GM12878 (cell line): ENCODE measurements around the gene PRKCE. TPM values are rescaled to one million over a fixed set of nuclear protein-coding genes. Genes with fewer than 3 reads are reported as not detected.

Experiments
- ATAC-seq: fragments of 200-7000 bp; cut with Tn5 transposase; 3 replicates; pipeline ENCODE4 v1.9.1; 2020; ENCODE audit warnings: mild to moderate bottlenecking, moderate library complexity
- BruUV-seq: library from RNA; stranded (reverse); fragments of 400-500 nt; replicated peaks from 2 replicates; lab custom pipeline; 2021; lab: Mats Ljungman, UMichigan
- CTCF ChIA-PET: fragments of 300-600 bp; sonication (Branson Sonifier 250); formaldehyde crosslinking; extraction: SDS; loops from one replicate; lab custom pipeline; 2021; ENCODE audit warnings: inconsistent platforms; lab: Yijun Ruan, JAX
- POLR2A ChIA-PET: fragments of 350-600 bp; formaldehyde crosslinking; extraction: SDS; loops from one replicate; lab custom pipeline; 2021; ENCODE audit warnings: inconsistent platforms; lab: Charles Lee
- RAD21 ChIA-PET: fragments of 300-600 bp; sonication (Branson Sonifier 250); formaldehyde crosslinking; loops from one replicate; lab custom pipeline; 2023; ENCODE audit warnings: antibody characterized with exemption; ENCODE audit not compliant: unreplicated experiment; lab: Charles Lee
- SMC1A ChIA-PET: fragments of 300-600 bp; sonication (Branson Sonifier 250); formaldehyde crosslinking; loops from one replicate; lab custom pipeline; 2023; ENCODE audit not compliant: unreplicated experiment, uncharacterized antibody; lab: Charles Lee
- DNase-seq: peaks from one replicate; pipeline ENCODE4 v3.0.0-alpha.2; 2011; ENCODE audit warnings: low read depth, low spot score
- FAIRE-seq: peaks from 3 replicates; lab custom pipeline; 2011; peaks lifted over from hg19 to GRCh38; lab: Jason Lieb, UNC
- H2AFZ ChIP-seq: 2 replicates; pipeline ENCODE4 v1.6.0; 2011; ENCODE audit warnings: low read depth, low read length, control low read depth; ENCODE audit not compliant: control insufficient read depth
- H3K27ac ChIP-seq: 2 replicates; pipeline ENCODE4 v1.5.1; 2011; ENCODE audit warnings: control low read depth; ENCODE audit not compliant: control insufficient read depth, insufficient read depth
- H3K27me3 ChIP-seq, 2 experiments: replicated peaks in 1 of 2; 2 replicates each; pipeline versions ENCODE4 v1.6.0 to v1.6.1; 2011; ENCODE audit warnings: low read length in 1 of 2; ENCODE audit not compliant: control insufficient read depth in 2 of 2, insufficient read depth in 2 of 2
- H3K36me3 ChIP-seq, 2 experiments: 2 replicates each; pipeline ENCODE4 v1.5.1; 2011; ENCODE audit warnings: low read length in 1 of 2; ENCODE audit not compliant: control insufficient read depth in 2 of 2, insufficient read depth in 2 of 2
- H3K4me1 ChIP-seq: 2 replicates; pipeline ENCODE4 v1.6.1; 2011; ENCODE audit warnings: mild to moderate bottlenecking, low read length, moderate library complexity, mixed read lengths; ENCODE audit not compliant: control insufficient read depth, insufficient read depth
- H3K4me2 ChIP-seq: 2 replicates; pipeline ENCODE4 v1.6.0; 2011; ENCODE audit warnings: control low read depth; ENCODE audit not compliant: control insufficient read depth, insufficient read depth
- H3K4me3 ChIP-seq: fragments of 200-600 bp; sonication (generic); 2 replicates; pipeline ENCODE4 v1.5.1; 2016
- H3K79me2 ChIP-seq: 2 replicates; pipeline ENCODE4 v1.6.0; 2011; ENCODE audit warnings: low read length; ENCODE audit not compliant: control insufficient read depth, insufficient read depth
- H3K9ac ChIP-seq: 2 replicates; pipeline ENCODE4 v1.8.0; 2011; ENCODE audit warnings: low read length, control low read depth, mixed read lengths; ENCODE audit not compliant: control insufficient read depth, insufficient read depth
- H3K9me3 ChIP-seq: replicated peaks from 3 replicates; pipeline ENCODE4 v1.5.1; 2011; ENCODE audit warnings: mild to moderate bottlenecking, low read length; ENCODE audit not compliant: control insufficient read depth, insufficient read depth
- H4K20me1 ChIP-seq: 2 replicates; pipeline ENCODE4 v1.6.0; 2011; ENCODE audit not compliant: control insufficient read depth, insufficient read depth
- ASH2L ChIP-seq: fragments of 300-600, 200-600 bp; sonication (generic); IDR thresholded peaks from 2 replicates; pipeline ENCODE4 v1.6.1; 2017; ENCODE audit warnings: low read depth, mild to moderate bottlenecking, borderline replicate concordance
- BCL3 ChIP-seq: IDR thresholded peaks from 2 replicates; pipeline ENCODE4 v1.6.1; 2011; ENCODE audit warnings: borderline replicate concordance, low read depth, mild to moderate bottlenecking, moderate library complexity, low read length; ENCODE audit not compliant: insufficient read depth, poor library complexity, severe bottlenecking
- CBX3 ChIP-seq: fragments of 200-600 bp; sonication (generic); IDR thresholded peaks from 2 replicates; pipeline ENCODE4 v1.6.1; 2016; ENCODE audit warnings: low read depth, borderline replicate concordance
- CEBPZ ChIP-seq: fragments of 150-350 bp; IDR thresholded peaks from 2 replicates; pipeline ENCODE4 v1.6.1; 2016; ENCODE audit warnings: low read depth, low read length
- CREB1 ChIP-seq: IDR thresholded peaks from 2 replicates; pipeline ENCODE4 v1.6.1; 2012; ENCODE audit warnings: low read depth, mild to moderate bottlenecking, inconsistent platforms
- CREM ChIP-seq: IDR thresholded peaks from 2 replicates; pipeline ENCODE4 v1.6.1; 2014; ENCODE audit warnings: antibody characterized with exemption, low read depth
- E4F1 ChIP-seq: fragments of 450-650 bp; IDR thresholded peaks from 2 replicates; pipeline ENCODE4 v1.6.1; 2018; ENCODE audit warnings: borderline replicate concordance, mild to moderate bottlenecking; ENCODE audit not compliant: partially characterized antibody
- HCFC1 ChIP-seq: fragments of 150-350 bp; IDR thresholded peaks from 2 replicates; pipeline ENCODE4 v1.6.1; 2014; ENCODE audit warnings: low read length
- PML ChIP-seq: IDR thresholded peaks from 2 replicates; pipeline ENCODE4 v1.6.1; 2012; ENCODE audit warnings: low read length, inconsistent platforms
- POLR2A ChIP-seq: IDR thresholded peaks from 2 replicates; pipeline ENCODE4 v1.6.1; 2011; ENCODE audit warnings: low read depth, mild to moderate bottlenecking, low read length
- RCOR1 ChIP-seq: conservative IDR thresholded peaks from 2 replicates; pipeline ENCODE4 v1.6.1; 2012; ENCODE audit warnings: low read depth, low read length, improper control_type of control experiment
- SUZ12 ChIP-seq: fragments of 200-600 bp; sonication (generic); IDR thresholded peaks from one replicate; pipeline ENCODE4 v1.6.1; 2018; ENCODE audit warnings: antibody characterized with exemption, mild to moderate bottlenecking; ENCODE audit not compliant: unreplicated experiment
- TARDBP ChIP-seq: IDR thresholded peaks from 2 replicates; pipeline ENCODE4 v1.6.1; 2016; ENCODE audit warnings: borderline replicate concordance
- ZNF274 ChIP-seq: IDR thresholded peaks from one replicate; pipeline ENCODE4 v1.8.0; 2011; ENCODE audit not compliant: insufficient read length, insufficient read depth
- ZNF384 ChIP-seq: IDR thresholded peaks from 2 replicates; pipeline ENCODE4 v1.6.1; 2012; ENCODE audit warnings: low read depth, mild to moderate bottlenecking, low read length, improper control_type of control experiment, borderline replicate concordance
- WGBS: methylation state at CpG from one replicate; pipeline ENCODE4 v1.1.6; 2016; ENCODE audit warnings: low lambda C conversion rate; ENCODE audit not compliant: insufficient replicate concordance, insufficient coverage; ENCODE audit errors: missing lambda C conversion rate; 5-methylcytosine and 5-hydroxymethylcytosine counted together
- in situ Hi-C: fragments of 300-500 bp; cut with MboI; formaldehyde crosslinking; loops from 9 replicates; pipeline ENCODE4 v1.14.3; 2018; ENCODE audit warnings: mixed read lengths
- intact Hi-C: fragments of 100-400 bp; cut with micrococcal nuclease; formaldehyde crosslinking; loops from one replicate; pipeline ENCODE4 v1.14.2; 2022; ENCODE audit not compliant: unreplicated experiment
- polyA plus RNA-seq, 11 experiments: library from polyadenylated mRNA; depleted of rRNA in 4 of 11; unstranded in 6 of 11; stranded (reverse) in 5 of 11; fragments of >200 nt; fragmentation: Nextera tagmentation in 4 of 11; fragmentation: Illumina TruSeq in 1 of 11; extraction: Ambion mirVana in 4 of 11; extraction: Trizol in 1 of 11; gene quantifications; 1 replicate in 1 of 11; 2 replicates in 10 of 11; pipeline versions ENCODE4 v1.2.1 to v1.2.3, GENCODE V29; 2011 to 2016; ENCODE audit warnings: inconsistent platforms in 2 of 11, missing spikeins in 2 of 11, low read depth in 1 of 11
- total RNA-seq, 4 experiments: library from RNA; depleted of rRNA in 3 of 4; stranded (reverse); fragments of >200 nt in 3 of 4; fragmentation: Illumina TruSeq in 1 of 4; extraction: Trizol in 1 of 4; gene quantifications; 2 replicates each; pipeline versions ENCODE4 v1.2.1 to v1.2.3, GENCODE V29; 2013 to 2021

PRKCE gene
- total and polyA plus RNA-seq, 10 of the 15 experiments (the other 5 are each of a cell fraction or from before 2014, with no cell fraction given), result 2.6 to 28.2 (median 11.3) TPM

- TF ChIP-seq ASH2L (no peak), ZNF384 (no peak), BCL3 (no peak), SUZ12 (no peak), HCFC1 (no peak), CREM (no peak), TARDBP (no peak), CBX3 (no peak)
Observed at GRCh38 chr2:45802499-45803138, 151.1 kb downstream of the PRKCE start (continued).

GRCh38 chr2:45804987-45805755 lies 153.7 kb downstream of the PRKCE start:
- ChIA-PET SMC1A (interaction anchor here (0.8 to 2.4 kb wide), 7 partner anchors 8 to 76 kb away, joined by 3 to 12 read pairs (median 5); no protein-coding TSS in a partner anchor), CTCF (interaction anchor here (0.7 to 1.4 kb wide), 5 partner anchors 8 to 59 kb away, joined by 3 to 7 read pairs (median 4); no protein-coding TSS in a partner anchor), POLR2A (interaction anchor here (0.8 kb wide), 1 partner anchor 14 kb away, joined by 3 read pairs; no protein-coding TSS in a partner anchor), RAD21 (interaction anchor here (0.6 to 1.3 kb wide), 4 partner anchors 16 to 156 kb away, joined by 3 to 4 read pairs (median 3); no protein-coding TSS in a partner anchor)
- no peaks in the 10 kb centered on the region; the same call in 1 of the 2 replicates for H3K79me2 ChIP-seq
- FAIRE-seq (no peak), DNase-seq (no peak), ATAC-seq (no peak)
- no peak overlapping the region for H3K9ac ChIP-seq
- intact Hi-C loops (no loop called here), in situ Hi-C loops (no loop called here)
- no peaks in the 10 kb centered on the region for H3K36me3 ChIP-seq
- H3K9me3 ChIP-seq, result no peaks in the 10 kb centered on the region
- H4K20me1 ChIP-seq, result no peaks in the 10 kb centered on the region; the same call in 1 of the 2 replicates
- H3K4me1 ChIP-seq, result no peaks in the 10 kb centered on the region
- H2AFZ ChIP-seq, result no peak overlapping the region
- H3K4me3 ChIP-seq, result no peak overlapping the region
- no peaks in the 10 kb centered on the region for H3K27me3 ChIP-seq
- BruUV-seq, result no TSS peak
- no peak overlapping the region for H3K4me2 ChIP-seq
- no peak overlapping the region for H3K27ac ChIP-seq
- 72% methylated on average over 6 of the region's 6 CpGs for WGBS
- TF ChIP-seq POLR2A (no peak), E4F1 (no peak), CEBPZ (no peak), RCOR1 (no peak), CREB1 (no peak), PML (no peak), ZNF274 (no peak)
